Memory B cell (primary cell): ENCODE data around the gene ROBO2.

Source experiments
- ATAC-seq: fragments of 150-1000 bp; cut with Tn5 transposase; 2 replicates; pipeline ENCODE4 v1.10.0; 2021; ENCODE audit warnings: low read depth, mild to moderate bottlenecking, moderate library complexity
- DNase-seq, 2 donors: peaks; one replicate each; pipeline ENCODE4 v3.0.0; 2022; ENCODE audit warnings: low spot score in 2 of 2
- H3K27ac Mint-ChIP-seq: one replicate; pipeline ENCODE4 v1.8.0; 2022; ENCODE audit warnings: mild to moderate bottlenecking, moderate library complexity, mixed read lengths
- H3K27me3 Mint-ChIP-seq: one replicate; pipeline ENCODE4 v1.8.0; 2022; ENCODE audit warnings: mixed read lengths
- H3K36me3 Mint-ChIP-seq: one replicate; pipeline ENCODE4 v1.8.0; 2022; ENCODE audit warnings: mild to moderate bottlenecking, mixed read lengths
- H3K4me1 Mint-ChIP-seq: one replicate; pipeline ENCODE4 v1.8.0; 2022; ENCODE audit warnings: mixed read lengths
- H3K4me3 Mint-ChIP-seq: one replicate; pipeline ENCODE4 v1.8.0; 2022; ENCODE audit warnings: mild to moderate bottlenecking, moderate library complexity, mixed read lengths
- H3K9me3 Mint-ChIP-seq: one replicate; pipeline ENCODE4 v1.8.0; 2022; ENCODE audit warnings: mixed read lengths

The ROBO2 gene

DNA sequence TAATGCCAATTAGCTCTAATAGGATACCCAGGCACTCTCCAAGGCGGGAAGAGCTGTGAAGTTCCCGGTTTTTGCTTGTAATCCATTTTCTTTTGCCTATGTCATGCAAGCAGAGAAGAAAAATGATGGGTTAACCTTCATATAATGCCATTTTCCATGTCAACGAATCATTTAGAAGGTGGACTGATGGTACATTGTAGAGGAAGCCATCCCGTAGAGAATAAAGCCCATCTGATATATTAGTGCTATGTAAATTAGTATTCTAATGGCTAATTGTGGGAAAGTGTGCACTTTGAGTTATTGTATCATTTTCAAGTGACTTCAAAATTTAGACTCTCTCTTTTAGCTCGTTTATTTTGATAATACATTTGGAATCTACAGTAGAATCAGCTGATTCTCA lies 509.1 kb downstream of the ROBO2 start:
- no peak overlapping the region for H3K4me3 Mint-ChIP-seq
- DNase-seq (no peak), ATAC-seq (no peak)
- H3K9me3 Mint-ChIP-seq = peaks cover 9% of the 10 kb centered on the region
- H3K27ac Mint-ChIP-seq = no peak overlapping the region
- H3K4me1 Mint-ChIP-seq = no peaks in the 10 kb centered on the region
- H3K36me3 Mint-ChIP-seq = no peaks in the 10 kb centered on the region
- H3K27me3 Mint-ChIP-seq = no peaks in the 10 kb centered on the region

DNA sequence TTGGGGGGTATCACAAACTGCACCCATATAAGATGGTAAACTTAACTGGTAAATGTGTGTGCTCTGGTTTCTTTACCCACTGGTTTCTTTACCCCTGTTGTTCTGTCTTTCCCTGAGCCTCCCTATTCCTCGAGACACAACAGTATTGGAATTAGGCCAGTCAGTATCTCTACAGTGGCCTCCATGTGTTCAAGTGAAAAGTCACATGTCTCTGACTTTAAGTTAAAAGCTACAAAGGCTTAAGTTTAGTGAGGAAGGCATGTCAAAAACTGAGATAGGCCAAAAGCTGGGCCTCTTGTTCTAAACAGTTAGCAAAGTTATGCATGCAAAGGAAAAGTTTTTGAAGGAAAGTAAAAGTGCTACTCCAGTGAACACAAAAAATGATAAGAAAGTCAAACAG lies 513.3 kb downstream of the ROBO2 start:
- H3K27ac Mint-ChIP-seq = no peak overlapping the region
- no peak overlapping the region for H3K4me3 Mint-ChIP-seq
- H3K36me3 Mint-ChIP-seq = no peaks in the 10 kb centered on the region
- H3K4me1 Mint-ChIP-seq = no peaks in the 10 kb centered on the region
- H3K27me3 Mint-ChIP-seq = no peaks in the 10 kb centered on the region
- ATAC-seq (no peak), DNase-seq (no peak)
- H3K9me3 Mint-ChIP-seq = peaks cover 2% of the 10 kb centered on the region

DNA sequence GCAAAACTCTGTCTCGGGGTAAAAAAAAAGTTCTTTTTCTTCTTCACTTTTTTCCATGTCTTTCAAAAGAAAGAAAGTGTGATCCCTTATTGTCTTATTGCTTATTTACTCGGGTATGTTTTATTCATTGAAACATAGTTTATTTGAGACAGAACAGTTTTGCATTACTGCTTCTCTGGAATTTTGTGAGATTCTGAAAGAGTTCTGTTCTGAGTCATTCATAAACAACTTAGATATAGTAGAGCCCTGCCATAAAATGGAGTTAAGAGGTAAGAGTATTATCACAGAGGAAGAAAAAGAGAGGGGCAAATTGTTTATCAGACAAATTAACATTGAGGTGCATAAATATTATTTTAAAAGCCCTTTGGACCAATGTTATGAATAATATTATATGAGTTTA lies 522.2 kb downstream of the ROBO2 start:
- Mint-ChIP-seq H3K4me3 (no peak overlapping the region), H3K9me3 (peaks cover 1% of the 10 kb centered on the region), H3K36me3 (no peaks in the 10 kb centered on the region), H3K27me3 (no peaks in the 10 kb centered on the region), H3K4me1 (no peaks in the 10 kb centered on the region), H3K27ac (no peak overlapping the region)
- DNase-seq = no peak
- no peak for ATAC-seq

DNA sequence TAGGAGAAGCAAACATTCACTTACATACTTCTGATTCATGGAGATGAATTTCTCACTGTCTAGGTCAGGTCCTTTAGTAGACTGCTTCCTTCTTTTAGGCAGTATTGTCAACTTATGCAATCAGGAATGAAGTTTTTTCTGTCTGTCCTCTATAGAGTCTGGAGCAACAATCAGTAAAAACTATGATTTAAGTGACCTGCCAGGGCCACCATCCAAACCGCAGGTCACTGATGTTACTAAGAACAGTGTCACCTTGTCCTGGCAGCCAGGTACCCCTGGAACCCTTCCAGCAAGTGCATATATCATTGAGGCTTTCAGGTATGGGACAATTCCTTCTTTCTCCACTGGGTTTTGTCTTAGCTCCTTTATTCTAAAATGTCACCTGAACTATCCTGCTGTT lies 523.1 kb downstream of the ROBO2 start:
- ATAC-seq = no peak
- DNase-seq = no peak
- H3K36me3 Mint-ChIP-seq = no peaks in the 10 kb centered on the region
- H3K9me3 Mint-ChIP-seq = peaks cover 3% of the 10 kb centered on the region
- no peak overlapping the region for H3K27ac Mint-ChIP-seq
- H3K4me1 Mint-ChIP-seq = no peaks in the 10 kb centered on the region
- no peaks in the 10 kb centered on the region for H3K27me3 Mint-ChIP-seq
- no peak overlapping the region for H3K4me3 Mint-ChIP-seq

DNA sequence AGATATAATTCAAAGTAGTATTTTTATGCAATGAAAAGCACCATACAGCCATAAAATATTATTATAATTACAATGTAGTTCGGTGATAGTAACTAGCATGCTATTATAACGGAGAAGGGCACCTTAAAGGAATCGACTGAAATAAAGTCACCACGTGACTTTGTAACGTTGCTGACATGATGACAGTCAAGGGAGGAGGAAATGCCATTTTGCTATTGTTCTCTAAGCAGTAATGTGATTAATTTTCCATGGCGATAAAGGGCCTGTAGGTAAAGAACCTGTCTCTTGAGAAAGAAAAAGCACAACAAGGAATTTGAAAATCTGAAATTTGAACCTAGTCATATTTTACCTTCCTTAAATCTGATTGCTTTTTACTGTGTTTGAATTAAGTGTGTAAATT lies 526.2 kb downstream of the ROBO2 start:
- Mint-ChIP-seq H3K27me3 (no peaks in the 10 kb centered on the region), H3K9me3 (peaks cover 3% of the 10 kb centered on the region), H3K36me3 (no peaks in the 10 kb centered on the region), H3K27ac (no peak overlapping the region), H3K4me3 (no peak overlapping the region), H3K4me1 (no peaks in the 10 kb centered on the region)
- ATAC-seq (no peak), DNase-seq (no peak)

DNA sequence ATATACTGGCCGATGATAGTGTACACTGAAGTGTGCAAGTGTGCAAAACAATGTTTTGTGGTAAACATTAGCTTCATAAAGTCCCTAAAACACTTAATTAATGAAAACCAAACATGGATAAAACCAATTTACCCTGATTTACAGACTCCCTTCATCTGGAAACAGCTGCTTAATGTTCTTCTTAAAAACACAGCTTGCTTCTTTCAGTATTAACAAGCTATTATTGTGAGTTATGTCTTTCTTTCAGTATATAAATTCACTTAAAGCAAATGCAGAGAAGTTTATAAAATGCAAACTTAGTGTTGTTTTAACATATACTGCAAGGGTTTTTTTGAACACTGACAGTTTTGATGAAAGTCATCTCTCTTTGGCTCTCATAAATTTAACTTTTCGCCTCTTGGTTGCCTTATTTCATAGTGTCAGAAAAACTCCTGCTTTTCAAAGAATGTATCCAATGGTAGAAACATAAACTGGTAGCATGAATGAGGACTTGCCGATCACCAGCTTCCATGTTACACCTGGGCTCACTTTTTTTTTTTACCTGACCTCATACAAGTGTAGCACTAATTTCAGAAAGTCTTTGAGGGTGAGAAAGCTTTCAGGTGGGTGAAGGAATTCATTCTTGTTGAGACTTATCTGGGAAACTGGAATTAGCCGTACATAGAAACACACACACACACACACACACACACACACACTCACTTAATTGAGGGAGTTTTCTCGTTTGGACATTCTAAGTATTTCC lies 532.2 kb downstream of the ROBO2 start:
- Mint-ChIP-seq H3K4me3 (no peak overlapping the region), H3K9me3 (peaks cover 4% of the 10 kb centered on the region), H3K27ac (no peak overlapping the region), H3K27me3 (no peaks in the 10 kb centered on the region), H3K36me3 (no peaks in the 10 kb centered on the region), H3K4me1 (no peaks in the 10 kb centered on the region)
- DNase-seq (no peak), ATAC-seq (no peak)

DNA sequence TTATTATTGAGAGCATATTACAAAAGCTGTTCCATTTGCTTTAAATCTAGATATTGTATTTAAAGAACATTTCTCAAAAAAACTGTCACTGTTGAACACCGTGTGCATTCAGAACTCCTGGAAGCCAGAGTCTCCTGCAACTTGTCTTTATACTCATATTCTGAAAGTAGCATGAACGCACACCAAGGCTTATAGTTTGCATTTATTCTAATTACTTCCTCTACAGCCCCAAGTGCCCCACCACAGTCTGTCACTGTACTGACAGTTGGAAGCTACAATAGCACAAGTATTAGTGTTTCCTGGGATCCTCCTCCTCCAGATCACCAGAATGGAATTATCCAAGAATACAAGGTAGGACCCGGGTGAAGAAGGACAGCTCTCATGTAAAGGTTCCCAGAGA lies 537.4 kb downstream of the ROBO2 start:
- Mint-ChIP-seq H3K36me3 (no peaks in the 10 kb centered on the region), H3K27me3 (no peaks in the 10 kb centered on the region), H3K4me1 (no peaks in the 10 kb centered on the region), H3K9me3 (peaks cover 1% of the 10 kb centered on the region), H3K27ac (no peak overlapping the region), H3K4me3 (no peak overlapping the region)
- DNase-seq (no peak), ATAC-seq (no peak)

DNA sequence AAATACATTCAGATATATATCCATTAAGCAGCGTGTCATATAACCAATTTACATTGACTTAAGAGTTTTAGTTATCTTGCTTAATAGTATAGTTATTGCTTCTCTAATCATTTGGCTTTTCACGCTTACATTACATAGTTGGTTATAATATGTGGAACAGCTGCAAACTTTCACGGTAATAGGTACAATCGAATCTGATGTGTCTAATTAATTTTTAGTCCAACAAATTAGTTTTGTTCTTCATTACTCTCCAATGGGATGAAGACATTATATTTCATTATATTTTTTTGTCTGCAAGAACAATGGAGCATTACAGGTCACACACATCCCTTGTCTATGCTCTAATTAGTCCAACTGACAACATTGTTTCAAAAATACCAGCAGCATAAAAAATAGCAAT lies 546.3 kb downstream of the ROBO2 start:
- Mint-ChIP-seq H3K27me3 (no peaks in the 10 kb centered on the region), H3K9me3 (peaks cover 3% of the 10 kb centered on the region), H3K4me3 (no peak overlapping the region), H3K4me1 (no peaks in the 10 kb centered on the region), H3K27ac (no peak overlapping the region), H3K36me3 (no peaks in the 10 kb centered on the region)
- DNase-seq (no peak), ATAC-seq (no peak)

DNA sequence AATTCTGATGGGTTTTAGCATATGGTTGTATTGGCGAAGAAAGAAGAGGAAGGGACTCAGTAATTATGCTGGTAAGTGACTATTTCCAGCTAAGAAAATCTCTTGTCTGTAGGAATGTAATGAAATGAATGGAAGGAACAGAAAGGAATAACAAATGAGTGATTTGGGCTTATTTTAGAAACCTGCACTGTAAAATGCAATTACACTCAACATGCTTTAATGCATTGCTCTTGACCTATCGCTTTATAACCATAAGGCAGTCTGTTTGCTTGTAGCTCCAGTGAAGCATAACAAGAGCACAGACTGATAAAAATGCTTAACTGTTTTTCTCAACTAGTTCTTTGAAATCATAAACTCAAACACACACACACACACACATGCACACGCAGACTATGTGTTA lies 549.0 kb downstream of the ROBO2 start:
- Mint-ChIP-seq H3K36me3 (no peaks in the 10 kb centered on the region), H3K9me3 (peaks cover 5% of the 10 kb centered on the region), H3K4me1 (no peaks in the 10 kb centered on the region), H3K27me3 (no peaks in the 10 kb centered on the region), H3K27ac (no peak overlapping the region), H3K4me3 (no peak overlapping the region)
- DNase-seq (no peak), ATAC-seq (no peak)

DNA sequence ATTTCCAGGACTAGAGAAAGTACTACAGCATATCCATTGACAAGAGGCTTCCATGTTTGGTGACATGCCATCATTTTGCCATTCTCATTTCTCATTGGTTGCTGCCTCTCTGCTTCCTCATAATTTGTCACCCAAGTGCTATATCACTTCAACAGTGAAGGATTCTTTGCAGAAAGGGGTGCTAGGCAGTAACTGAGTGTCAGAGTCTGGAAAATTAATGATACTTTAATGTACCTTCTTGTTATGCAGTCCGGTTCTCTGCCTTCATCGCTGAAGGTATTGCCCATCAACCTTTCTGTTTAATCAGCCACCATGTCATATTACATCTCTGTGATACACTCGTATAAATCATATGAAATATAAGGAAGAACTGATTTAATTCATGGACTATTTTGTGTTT lies 550.3 kb downstream of the ROBO2 start:
- no peak overlapping the region for H3K27ac Mint-ChIP-seq
- ATAC-seq = no peak

DNA sequence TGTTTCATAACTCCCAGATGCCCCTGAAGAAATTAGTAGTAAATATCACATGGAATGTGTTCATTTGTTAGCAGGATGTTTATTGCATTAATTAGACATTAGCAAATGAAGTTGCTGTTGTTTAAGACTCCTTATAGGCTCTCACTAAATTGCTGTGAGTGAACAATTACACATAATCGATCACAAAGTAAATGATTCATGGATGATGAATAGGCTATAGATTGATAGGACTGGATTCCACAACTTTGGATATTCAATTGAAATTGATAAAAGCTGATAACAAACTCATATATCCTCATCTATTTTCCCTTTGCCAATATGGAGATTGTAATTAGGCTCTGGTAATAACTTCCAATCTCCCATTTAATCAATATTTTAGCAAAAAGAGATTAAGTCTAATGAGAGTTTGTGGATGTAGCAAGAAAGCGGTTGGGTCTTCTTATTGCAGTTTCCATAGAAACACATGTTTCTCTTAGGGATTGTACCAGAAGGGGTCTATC lies 555.5 kb downstream of the ROBO2 start:
- no peak for ATAC-seq
- Mint-ChIP-seq H3K9me3 (peaks cover 4% of the 10 kb centered on the region), H3K4me1 (no peaks in the 10 kb centered on the region), H3K27me3 (no peaks in the 10 kb centered on the region), H3K36me3 (no peaks in the 10 kb centered on the region), H3K4me3 (no peak overlapping the region), H3K27ac (no peak overlapping the region)
- no peak for DNase-seq

More for the DNA sequence above, 550.3 kb downstream of the ROBO2 start:
- Mint-ChIP-seq H3K9me3 (peaks cover 2% of the 10 kb centered on the region), H3K36me3 (no peaks in the 10 kb centered on the region), H3K4me3 (no peak overlapping the region), H3K27me3 (no peaks in the 10 kb centered on the region), H3K4me1 (no peaks in the 10 kb centered on the region)
- no peak for DNase-seq

DNA sequence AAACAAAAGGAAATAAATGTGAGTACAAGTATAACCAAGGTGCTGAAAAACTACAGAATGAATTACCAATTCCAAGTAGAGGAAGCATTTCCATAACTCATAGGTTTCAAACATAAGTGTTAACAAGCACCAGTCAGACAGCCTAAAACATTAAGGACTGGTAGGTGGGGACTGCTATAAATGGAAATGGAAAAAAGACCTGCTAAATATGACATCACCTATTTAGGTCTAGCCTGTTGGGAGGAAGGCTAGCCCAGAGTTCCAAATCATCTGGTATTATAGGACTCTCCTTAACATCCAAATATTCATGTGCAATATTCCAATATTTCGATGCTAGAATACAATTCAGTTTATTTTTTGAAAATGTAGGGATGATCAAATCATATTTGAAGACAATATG lies 560.0 kb downstream of the ROBO2 start:
- Mint-ChIP-seq H3K4me3 (no peak overlapping the region), H3K27me3 (no peaks in the 10 kb centered on the region), H3K27ac (no peak overlapping the region), H3K4me1 (no peaks in the 10 kb centered on the region), H3K9me3 (peaks cover 4% of the 10 kb centered on the region), H3K36me3 (no peaks in the 10 kb centered on the region)
- ATAC-seq (no peak), DNase-seq (no peak)

DNA sequence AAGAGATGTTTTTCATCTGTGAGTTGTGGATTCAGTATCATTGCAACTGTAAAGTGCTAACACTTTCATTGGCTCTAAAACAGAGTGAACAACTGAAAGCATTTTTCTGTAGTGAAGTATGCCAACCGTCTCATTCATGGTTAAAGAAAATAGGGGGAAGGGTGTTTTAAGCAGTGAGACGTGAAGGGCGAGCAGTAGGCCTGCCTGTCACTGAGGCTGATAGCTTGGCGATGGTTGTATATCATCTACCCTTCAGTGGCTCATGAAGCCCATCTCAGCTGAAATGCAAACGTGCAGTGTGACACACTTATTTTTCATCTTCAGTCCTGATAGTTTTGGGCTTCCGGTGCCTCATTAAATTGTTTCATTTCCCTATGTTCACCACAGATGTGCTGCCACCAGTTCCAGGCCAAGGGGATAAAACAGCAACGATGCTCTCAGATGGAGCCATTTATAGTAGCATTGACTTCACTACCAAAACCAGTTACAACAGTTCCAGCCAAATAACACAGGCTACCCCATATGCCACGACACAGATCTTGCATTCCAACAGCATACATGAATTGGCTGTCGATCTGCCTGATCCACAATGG lies 562.0 kb downstream of the ROBO2 start:
- H3K27ac Mint-ChIP-seq = no peak overlapping the region
- DNase-seq (no peak), ATAC-seq (no peak)
- no peak overlapping the region for H3K4me3 Mint-ChIP-seq
- H3K4me1 Mint-ChIP-seq = no peaks in the 10 kb centered on the region
- no peaks in the 10 kb centered on the region for H3K36me3 Mint-ChIP-seq
- peaks cover 4% of the 10 kb centered on the region for H3K9me3 Mint-ChIP-seq
- H3K27me3 Mint-ChIP-seq = no peaks in the 10 kb centered on the region

DNA sequence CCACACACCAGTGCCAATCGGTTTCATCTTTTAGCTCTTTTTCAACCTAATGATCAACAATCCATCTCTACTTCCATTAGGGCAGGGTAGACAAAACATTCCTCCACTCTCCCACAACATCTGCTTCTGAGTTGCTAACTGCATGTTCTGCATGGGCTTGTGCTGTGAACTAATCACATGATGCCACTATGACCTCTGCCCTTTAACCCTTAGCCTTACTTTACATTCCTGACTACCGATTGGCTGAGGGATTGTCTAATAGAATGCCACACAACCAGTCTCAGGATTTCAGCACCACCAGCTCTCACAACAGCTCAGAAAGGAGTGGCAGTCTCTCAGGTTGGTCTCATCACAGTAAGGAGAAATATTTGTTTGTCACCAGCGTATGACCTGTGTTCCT lies 562.8 kb downstream of the ROBO2 start:
- DNase-seq = no peak
- no peak for ATAC-seq
- Mint-ChIP-seq H3K27me3 (no peaks in the 10 kb centered on the region), H3K4me1 (no peaks in the 10 kb centered on the region), H3K36me3 (no peaks in the 10 kb centered on the region), H3K27ac (no peak overlapping the region), H3K4me3 (no peak overlapping the region), H3K9me3 (peaks cover 2% of the 10 kb centered on the region)

DNA sequence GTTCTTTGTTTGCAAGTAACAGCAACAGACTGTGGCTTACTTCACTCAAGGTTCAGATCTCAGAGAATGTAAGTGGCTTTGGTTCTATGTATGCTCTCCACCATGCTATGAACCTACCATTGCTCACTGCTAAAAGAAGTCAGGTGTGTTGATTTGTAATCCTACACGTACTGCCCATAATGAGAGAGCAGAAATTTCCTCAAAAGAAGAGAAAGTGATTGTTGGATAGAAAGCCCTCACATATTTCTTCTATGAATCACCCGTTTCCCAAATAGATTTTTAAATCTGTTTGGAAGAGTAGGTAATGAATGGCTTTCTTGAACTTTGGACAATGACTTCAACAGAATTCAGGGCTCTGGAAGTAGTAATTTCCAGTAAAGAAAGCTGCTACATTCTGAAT lies 565.4 kb downstream of the ROBO2 start:
- no peaks in the 10 kb centered on the region for H3K4me1 Mint-ChIP-seq
- H3K27me3 Mint-ChIP-seq = no peaks in the 10 kb centered on the region
- H3K27ac Mint-ChIP-seq = no peak overlapping the region
- no peak overlapping the region for H3K4me3 Mint-ChIP-seq
- ATAC-seq = no peak
- no peaks in the 10 kb centered on the region for H3K36me3 Mint-ChIP-seq
- no peak for DNase-seq
- peaks cover 3% of the 10 kb centered on the region for H3K9me3 Mint-ChIP-seq
